ENCODE data around the gene GNG5.
"Not testable (repeated sequence)": the region's sequence is repeated elsewhere in the genome, so short reads cannot be mapped to it uniquely, and the experiment has no call there.

The GNG5 gene

GRCh38 chr1:84488107-84488506 lies 18.3 kb downstream of the GNG5 start:
- DNase-seq: no peak

- no peak for DNase-seq
Measured at GRCh38 chr1:84481317-84481716, 25.1 kb downstream of the GNG5 start.

- DNase-seq: no peak
Measured at GRCh38 chr1:84480650-84481049, 25.7 kb downstream of the GNG5 start.

- DNase-seq: no peak
Measured at GRCh38 chr1:84479998-84480397, 26.4 kb downstream of the GNG5 start.

- DNase-seq: peak; percentile 76 to 90 (median 88)
Measured at GRCh38 chr1:84478876-84479868, 27.2 kb downstream of the GNG5 start, which contains the start of gene RPF1. TSS of gene RPF1 (plus strand) at chr1:84479266. CDS start at chr1:84479282, 16 bp downstream.

GRCh38 chr1:84476225-84476624 lies 30.2 kb downstream of the GNG5 start:
- DNase-seq: no peak

- DNase-seq: no peak
Measured at GRCh38 chr1:84467298-84467697, 39.1 kb downstream of the GNG5 start.

GRCh38 chr1:84462118-84462517 lies 44.3 kb downstream of the GNG5 start:
- no peak for DNase-seq

GRCh38 chr1:84452436-84452835 lies 53.9 kb downstream of the GNG5 start:
- DNase-seq: peak in 2 of 4 experiments; percentile 26 to 28

- peak; percentile 57 to 81 (median 66) for DNase-seq
Measured at GRCh38 chr1:84450910-84451309, 55.5 kb downstream of the GNG5 start.

- DNase-seq: not testable (repeated sequence)
Measured at GRCh38 chr1:84448704-84449103, 57.7 kb downstream of the GNG5 start.
